KMS-11 (cell line): Measurements from ENCODE around the gene PLPP3.

Experiments used
- H2AFZ ChIP-seq: fragments of 200-600 bp; sonication (generic); 2 replicates; pipeline ENCODE4 v1.6.1; 2016; ENCODE audit warnings: antibody characterized with exemption, mixed run types, low read depth
- H3K27ac ChIP-seq: fragments of 200-600 bp; sonication (generic); 2 replicates; pipeline ENCODE4 v1.6.1; 2016; ENCODE audit warnings: mild to moderate bottlenecking, mixed run types
- H3K27me3 ChIP-seq: fragments of 200-600 bp; sonication (generic); 2 replicates; pipeline ENCODE4 v1.6.1; 2017; ENCODE audit warnings: mild to moderate bottlenecking, low read depth, mixed run types, moderate library complexity; ENCODE audit not compliant: insufficient read depth
- H3K36me3 ChIP-seq: fragments of 200-600 bp; sonication (generic); 2 replicates; pipeline ENCODE4 v1.6.1; 2017; ENCODE audit warnings: mild to moderate bottlenecking, mixed run types; ENCODE audit not compliant: insufficient read depth
- H3K4me1 ChIP-seq: fragments of 200-600 bp; sonication (generic); 2 replicates; pipeline ENCODE4 v1.6.1; 2016; ENCODE audit warnings: mild to moderate bottlenecking, low read depth, mixed run types; ENCODE audit not compliant: poor library complexity, severe bottlenecking
- H3K4me2 ChIP-seq: fragments of 200-600 bp; sonication (generic); 2 replicates; pipeline ENCODE4 v1.7.0; 2016; ENCODE audit warnings: mild to moderate bottlenecking, mixed run types
- H3K4me3 ChIP-seq: fragments of 200-600 bp; sonication (generic); IDR thresholded peaks from 2 replicates; pipeline ENCODE4 v1.6.1; 2017; ENCODE audit warnings: low read depth, low read length, mixed read lengths; ENCODE audit not compliant: insufficient read depth
- H3K79me2 ChIP-seq: fragments of 200-600 bp; sonication (generic); 2 replicates; pipeline ENCODE4 v1.6.1; 2016; ENCODE audit warnings: low read depth, mixed run types; ENCODE audit not compliant: insufficient read depth
- H3K9ac ChIP-seq: fragments of 200-600 bp; sonication (generic); 2 replicates; pipeline ENCODE4 v1.6.1; 2016; ENCODE audit warnings: mild to moderate bottlenecking, mixed run types
- H4K20me1 ChIP-seq: fragments of 200-600 bp; sonication (generic); 2 replicates; pipeline ENCODE4 v1.6.1; 2016; ENCODE audit warnings: mild to moderate bottlenecking, mixed run types; ENCODE audit not compliant: insufficient read depth
- TF ChIP-seq, protein P1 (sequence below): fragments of 200-600 bp; sonication (generic); conservative IDR thresholded peaks from 2 replicates; pipeline ENCODE4 v1.6.1; 2017; ENCODE audit warnings: low read depth, mild to moderate bottlenecking, antibody characterized with exemption, low read length, moderate library complexity, mixed read lengths

PLPP3 gene

DNA sequence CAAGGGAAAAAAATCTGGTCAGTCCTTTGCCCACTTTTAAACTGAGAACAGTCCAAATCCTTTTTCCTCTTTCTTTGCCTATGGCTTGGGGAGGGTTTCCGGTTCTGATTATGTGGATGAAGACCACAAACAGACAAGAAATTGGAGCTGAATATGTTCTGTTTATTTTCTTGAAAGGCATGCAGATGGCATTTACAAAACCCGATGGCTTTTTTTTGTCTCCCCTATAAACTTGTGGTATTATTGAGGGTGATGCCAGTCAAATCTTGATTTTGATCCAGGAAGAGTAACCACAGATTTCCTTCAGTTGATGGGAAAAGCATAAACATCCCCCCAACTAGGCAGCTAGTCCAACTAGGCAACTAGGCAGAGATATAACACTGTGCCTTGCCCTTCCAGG, 38.9 kb downstream of the PLPP3 start:
- H2AFZ ChIP-seq, result no peak overlapping the region
- no peak overlapping the region for H3K4me3 ChIP-seq
- no peak overlapping the region for H3K4me2 ChIP-seq
- H3K79me2 ChIP-seq, result no peaks in the 10 kb centered on the region
- H3K4me1 ChIP-seq, result no peaks in the 10 kb centered on the region
- no peaks in the 10 kb centered on the region for H3K36me3 ChIP-seq
- no peaks in the 10 kb centered on the region for H4K20me1 ChIP-seq
- no peak overlapping the region for H3K27ac ChIP-seq
- TF ChIP-seq, protein P1, sequence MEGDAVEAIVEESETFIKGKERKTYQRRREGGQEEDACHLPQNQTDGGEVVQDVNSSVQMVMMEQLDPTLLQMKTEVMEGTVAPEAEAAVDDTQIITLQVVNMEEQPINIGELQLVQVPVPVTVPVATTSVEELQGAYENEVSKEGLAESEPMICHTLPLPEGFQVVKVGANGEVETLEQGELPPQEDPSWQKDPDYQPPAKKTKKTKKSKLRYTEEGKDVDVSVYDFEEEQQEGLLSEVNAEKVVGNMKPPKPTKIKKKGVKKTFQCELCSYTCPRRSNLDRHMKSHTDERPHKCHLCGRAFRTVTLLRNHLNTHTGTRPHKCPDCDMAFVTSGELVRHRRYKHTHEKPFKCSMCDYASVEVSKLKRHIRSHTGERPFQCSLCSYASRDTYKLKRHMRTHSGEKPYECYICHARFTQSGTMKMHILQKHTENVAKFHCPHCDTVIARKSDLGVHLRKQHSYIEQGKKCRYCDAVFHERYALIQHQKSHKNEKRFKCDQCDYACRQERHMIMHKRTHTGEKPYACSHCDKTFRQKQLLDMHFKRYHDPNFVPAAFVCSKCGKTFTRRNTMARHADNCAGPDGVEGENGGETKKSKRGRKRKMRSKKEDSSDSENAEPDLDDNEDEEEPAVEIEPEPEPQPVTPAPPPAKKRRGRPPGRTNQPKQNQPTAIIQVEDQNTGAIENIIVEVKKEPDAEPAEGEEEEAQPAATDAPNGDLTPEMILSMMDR, result no peak
- no peaks in the 10 kb centered on the region for H3K27me3 ChIP-seq
- H3K9ac ChIP-seq, result no peak overlapping the region

DNA sequence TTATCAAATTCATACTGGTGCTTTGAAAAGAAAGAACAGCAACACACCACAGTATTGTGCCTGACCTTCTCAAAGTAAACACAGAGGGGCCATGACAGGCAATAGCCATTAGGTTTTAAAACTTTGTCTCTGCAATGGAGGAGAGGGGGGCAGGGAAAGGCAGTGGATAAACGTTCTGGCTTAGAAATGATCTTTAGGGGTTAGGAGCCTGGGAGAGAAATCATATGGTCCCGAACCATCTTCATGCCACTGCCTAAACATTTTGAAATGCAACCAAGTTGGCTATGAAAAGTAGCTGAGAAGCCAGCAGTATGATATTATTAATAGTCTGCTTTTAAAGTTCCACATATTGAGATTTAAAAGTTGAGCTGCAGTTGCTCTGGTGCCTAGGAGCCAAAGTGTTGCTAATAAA, 39.8 kb downstream of the PLPP3 start:
- no peaks in the 10 kb centered on the region for H3K4me1 ChIP-seq
- H3K4me2 ChIP-seq, result no peak overlapping the region
- TF ChIP-seq, protein P1, result no peak
- H3K27me3 ChIP-seq, result no peaks in the 10 kb centered on the region
- no peak overlapping the region for H3K4me3 ChIP-seq
- H3K36me3 ChIP-seq, result no peaks in the 10 kb centered on the region
- no peaks in the 10 kb centered on the region for H4K20me1 ChIP-seq
- no peak overlapping the region for H3K27ac ChIP-seq
- no peaks in the 10 kb centered on the region for H3K79me2 ChIP-seq
- H2AFZ ChIP-seq, result no peak overlapping the region
- no peak overlapping the region for H3K9ac ChIP-seq

DNA sequence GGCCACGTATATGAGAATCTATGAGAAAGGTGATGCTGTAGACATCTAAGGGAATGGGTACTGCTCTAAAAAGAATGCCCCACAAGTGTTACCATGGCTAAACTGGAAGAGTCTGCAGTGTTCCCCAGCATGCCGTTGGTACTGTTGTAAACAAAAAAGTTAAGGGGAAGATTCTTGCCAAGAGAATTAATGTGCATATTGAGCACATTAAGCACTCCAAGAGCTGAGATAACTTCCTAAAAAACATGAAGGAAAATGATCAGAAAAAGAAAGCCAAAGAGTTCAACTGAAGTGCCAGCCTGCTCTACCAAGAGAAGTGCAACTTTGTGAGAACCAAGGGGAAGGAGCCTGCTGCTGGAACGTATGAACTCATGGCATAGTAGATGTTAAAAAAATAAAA, 40.8 kb downstream of the PLPP3 start:
- Histone ChIP-seq H3K4me2 (no peak overlapping the region), H3K4me1 (no peaks in the 10 kb centered on the region), H3K4me3 (no peak overlapping the region), H2AFZ (no peak overlapping the region), H3K79me2 (no peaks in the 10 kb centered on the region), H3K9ac (no peak overlapping the region), H3K36me3 (no peaks in the 10 kb centered on the region), H4K20me1 (no peaks in the 10 kb centered on the region), H3K27ac (no peak overlapping the region), H3K27me3 (no peaks in the 10 kb centered on the region)
- TF ChIP-seq, protein P1, result no peak

DNA sequence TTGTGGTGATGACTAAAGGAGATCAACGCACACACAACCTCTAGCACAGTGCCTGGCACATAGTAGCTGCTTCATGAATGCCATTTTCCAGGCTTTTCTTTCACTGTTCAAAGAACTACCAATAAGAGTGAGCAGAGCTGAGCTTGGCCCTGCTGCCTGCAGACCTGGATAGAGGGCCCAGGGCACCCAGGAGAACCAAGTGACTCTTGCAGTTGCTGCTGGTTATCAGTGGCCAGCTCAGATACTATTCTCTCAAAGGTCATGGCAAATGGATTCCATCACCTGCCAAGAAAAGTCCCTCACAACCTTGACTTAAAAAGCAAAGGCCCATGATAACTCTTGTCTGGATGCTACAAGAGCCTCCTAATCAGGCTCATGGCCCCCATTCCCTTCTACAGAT, 41.7 kb downstream of the PLPP3 start:
- H3K36me3 ChIP-seq, result no peaks in the 10 kb centered on the region
- TF ChIP-seq, protein P1, result no peak
- H3K4me1 ChIP-seq, result no peaks in the 10 kb centered on the region
- no peak overlapping the region for H3K9ac ChIP-seq
- no peak overlapping the region for H2AFZ ChIP-seq
- H3K27ac ChIP-seq, result no peak overlapping the region
- H3K27me3 ChIP-seq, result no peaks in the 10 kb centered on the region
- no peaks in the 10 kb centered on the region for H4K20me1 ChIP-seq
- no peak overlapping the region for H3K4me2 ChIP-seq
- no peaks in the 10 kb centered on the region for H3K79me2 ChIP-seq
- no peak overlapping the region for H3K4me3 ChIP-seq
